ENCODE data around the gene TAX1BP3. TPM values are rescaled to one million over a fixed set of nuclear protein-coding genes. Genes with fewer than 3 reads are reported as not detected.
"Not testable (repeated sequence)": the region's sequence is repeated elsewhere in the genome, so short reads cannot be mapped to it uniquely, and the experiment has no call there.

TAX1BP3 gene
- total RNA-seq, 1 experiment from 2014 or later, result 147 TPM

GRCh38 chr17:3710951-3711383, 42.6 kb upstream of the TAX1BP3 start:
- Histone ChIP-seq H3K4me1 (replicated peaks; ENCODE audit: insufficient read depth) (peaks cover 16% of the 10 kb centered on the region), H3K9me3 (ENCODE audit: insufficient read depth, low read depth) (no peaks in the 10 kb centered on the region), H4K20me1 (ENCODE audit: insufficient read depth) (no peaks in the 10 kb centered on the region), H3K27me3 (ENCODE audit: insufficient read depth, low read depth) (no peaks in the 10 kb centered on the region), H3K27ac (peak overlapping the region; percentile 39), H3K4me3 (no peak overlapping the region), H3K36me3 (ENCODE audit: low read depth) (no peaks in the 10 kb centered on the region), H3F3A (ENCODE audit: insufficient read depth, low read depth) (peaks cover 18% of the 10 kb centered on the region; the same call in 1 of the 2 replicates), H3K4me2 (peak overlapping the region; percentile 32; the same call in 1 of the 2 replicates), H2AFZ (no peak overlapping the region), H3K9me2 (ENCODE audit: insufficient read depth) (no peaks in the 10 kb centered on the region; the same call in 1 of the 2 replicates), H3K79me2 (ENCODE audit: low read depth) (no peaks in the 10 kb centered on the region)
- peak; percentile 41 to 81 for DNase-seq
- TF ChIP-seq CTCF (conservative IDR thresholded peaks at IDR 0.05), result no peak
- no peak for TF ChIP-seq EZH2 (IDR thresholded peaks at IDR 0.05; ENCODE audit: low read depth)
- no TSS peak for BruUV-seq (replicated peaks)
- ChIA-PET POLR2A (ENCODE audit: unreplicated experiment) (interaction anchor here (0.6 kb wide), 1 partner anchor 16 kb away, joined by 3 read pairs; no protein-coding TSS in a partner anchor), CTCF (interaction anchor here (0.6 kb wide), 1 partner anchor 28 kb away, joined by 7 read pairs; no protein-coding TSS in a partner anchor)
- intact Hi-C loops (cut with micrococcal nuclease; ENCODE audit: unreplicated experiment), result no loop called here

GRCh38 chr17:3708366-3708765, 40.0 kb upstream of the TAX1BP3 start:
- no peak for DNase-seq
- H3K27me3 ChIP-seq (ENCODE audit: insufficient read depth, low read depth), result no peaks in the 10 kb centered on the region
- no peaks in the 10 kb centered on the region for H3K36me3 ChIP-seq (ENCODE audit: low read depth)
- H3K9me2 ChIP-seq (ENCODE audit: insufficient read depth), result no peaks in the 10 kb centered on the region; the same call in 1 of the 2 replicates
- intact Hi-C loops (cut with micrococcal nuclease; ENCODE audit: unreplicated experiment), result no loop called here
- BruUV-seq (replicated peaks), result no TSS peak
- no peak overlapping the region for H2AFZ ChIP-seq
- TF ChIP-seq CTCF (conservative IDR thresholded peaks at IDR 0.05) (no peak), EZH2 (IDR thresholded peaks at IDR 0.05; ENCODE audit: low read depth) (no peak)
- no peaks in the 10 kb centered on the region for H4K20me1 ChIP-seq (ENCODE audit: insufficient read depth)
- peaks cover 18% of the 10 kb centered on the region; the same call in 1 of the 2 replicates for H3F3A ChIP-seq (ENCODE audit: insufficient read depth, low read depth)
- H3K4me3 ChIP-seq, result no peak overlapping the region
- H3K79me2 ChIP-seq (ENCODE audit: low read depth), result no peaks in the 10 kb centered on the region
- H3K4me1 ChIP-seq (replicated peaks; ENCODE audit: insufficient read depth), result peaks cover 16% of the 10 kb centered on the region
- H3K27ac ChIP-seq, result no peak overlapping the region
- H3K9me3 ChIP-seq (ENCODE audit: insufficient read depth, low read depth), result no peaks in the 10 kb centered on the region
- POLR2A ChIA-PET (ENCODE audit: unreplicated experiment), result no interaction called here
- CTCF ChIA-PET, result interaction anchor here (1.1 kb wide), 1 partner anchor 15 kb away, joined by 9 read pairs; no protein-coding TSS in a partner anchor
- H3K4me2 ChIP-seq, result no peak overlapping the region

- H3K9me3 ChIP-seq (ENCODE audit: insufficient read depth, low read depth); H3K27me3 ChIP-seq (ENCODE audit: insufficient read depth, low read depth); H3K9me2 ChIP-seq (ENCODE audit: insufficient read depth); DNase-seq; H2AFZ ChIP-seq; H3K79me2 ChIP-seq (ENCODE audit: low read depth); H3K27ac ChIP-seq; POLR2A ChIA-PET (ENCODE audit: unreplicated experiment); BruUV-seq (replicated peaks); H3K4me2 ChIP-seq; CTCF ChIA-PET; H4K20me1 ChIP-seq (ENCODE audit: insufficient read depth); H3K4me3 ChIP-seq; H3K36me3 ChIP-seq (ENCODE audit: low read depth); intact Hi-C loops (cut with micrococcal nuclease; ENCODE audit: unreplicated experiment); H3F3A ChIP-seq (ENCODE audit: insufficient read depth, low read depth); H3K4me1 ChIP-seq (replicated peaks; ENCODE audit: insufficient read depth): not testable (repeated sequence)
These were observed 37.3 kb upstream of the TAX1BP3 start for GRCh38 chr17:3705718-3705984.

Measured in PC-9 (cell line).